ENCODE measurements around the gene MAPKAPK2. TPM values are rescaled to one million over a fixed set of nuclear protein-coding genes. Genes with fewer than 3 reads are reported as not detected.
A peak's percentile ranks its signal among the peaks of the same experiment; 100 is the strongest.

Gene MAPKAPK2
- total RNA-seq, 1 donor from 2014 or later: 51.1 TPM

DNA sequence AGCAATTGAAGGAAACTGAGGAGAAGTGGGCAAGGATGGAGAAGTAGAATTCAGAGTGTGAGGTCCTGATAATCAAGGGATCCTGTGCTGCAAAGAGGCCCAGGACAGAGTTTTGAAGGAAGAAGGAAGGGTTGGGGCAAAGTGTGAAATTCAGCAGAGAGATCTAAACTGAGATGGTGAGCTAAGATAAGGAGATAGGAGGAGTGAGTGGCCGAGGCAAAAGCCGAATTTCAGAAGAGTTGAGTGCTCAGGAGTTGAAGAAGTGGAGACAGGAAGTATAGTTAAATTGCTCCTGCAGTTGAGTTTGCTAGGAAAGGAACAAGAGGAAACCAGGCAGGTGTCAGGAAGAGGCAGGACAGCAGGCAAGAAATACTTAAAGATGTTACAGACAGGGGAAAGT is 16.4 kb upstream of the MAPKAPK2 start:
- DNase-seq (ENCODE audit: extremely low spot score in 2 of 2): no peak
- Histone ChIP-seq H3K9me3 (no peaks in the 10 kb centered on the region), H3K27me3 (no peaks in the 10 kb centered on the region), H3K36me3 (no peaks in the 10 kb centered on the region), H3K27ac (no peak overlapping the region), H3K4me1 (peaks cover 22% of the 10 kb centered on the region), H3K4me3 (no peak overlapping the region)
- intact Hi-C loops (cut with DNase I): no loop called here
- no peak for TF ChIP-seq POLR2AphosphoS5 (IDR thresholded peaks at IDR 0.05; ENCODE audit: insufficient read depth in 1 of 2, low read depth in 1 of 2)
- TF ChIP-seq, protein P1, sequence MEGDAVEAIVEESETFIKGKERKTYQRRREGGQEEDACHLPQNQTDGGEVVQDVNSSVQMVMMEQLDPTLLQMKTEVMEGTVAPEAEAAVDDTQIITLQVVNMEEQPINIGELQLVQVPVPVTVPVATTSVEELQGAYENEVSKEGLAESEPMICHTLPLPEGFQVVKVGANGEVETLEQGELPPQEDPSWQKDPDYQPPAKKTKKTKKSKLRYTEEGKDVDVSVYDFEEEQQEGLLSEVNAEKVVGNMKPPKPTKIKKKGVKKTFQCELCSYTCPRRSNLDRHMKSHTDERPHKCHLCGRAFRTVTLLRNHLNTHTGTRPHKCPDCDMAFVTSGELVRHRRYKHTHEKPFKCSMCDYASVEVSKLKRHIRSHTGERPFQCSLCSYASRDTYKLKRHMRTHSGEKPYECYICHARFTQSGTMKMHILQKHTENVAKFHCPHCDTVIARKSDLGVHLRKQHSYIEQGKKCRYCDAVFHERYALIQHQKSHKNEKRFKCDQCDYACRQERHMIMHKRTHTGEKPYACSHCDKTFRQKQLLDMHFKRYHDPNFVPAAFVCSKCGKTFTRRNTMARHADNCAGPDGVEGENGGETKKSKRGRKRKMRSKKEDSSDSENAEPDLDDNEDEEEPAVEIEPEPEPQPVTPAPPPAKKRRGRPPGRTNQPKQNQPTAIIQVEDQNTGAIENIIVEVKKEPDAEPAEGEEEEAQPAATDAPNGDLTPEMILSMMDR (IDR thresholded peaks at IDR 0.05): no peak
- no peak for TF ChIP-seq POLR2A (IDR thresholded peaks at IDR 0.05)

DNA sequence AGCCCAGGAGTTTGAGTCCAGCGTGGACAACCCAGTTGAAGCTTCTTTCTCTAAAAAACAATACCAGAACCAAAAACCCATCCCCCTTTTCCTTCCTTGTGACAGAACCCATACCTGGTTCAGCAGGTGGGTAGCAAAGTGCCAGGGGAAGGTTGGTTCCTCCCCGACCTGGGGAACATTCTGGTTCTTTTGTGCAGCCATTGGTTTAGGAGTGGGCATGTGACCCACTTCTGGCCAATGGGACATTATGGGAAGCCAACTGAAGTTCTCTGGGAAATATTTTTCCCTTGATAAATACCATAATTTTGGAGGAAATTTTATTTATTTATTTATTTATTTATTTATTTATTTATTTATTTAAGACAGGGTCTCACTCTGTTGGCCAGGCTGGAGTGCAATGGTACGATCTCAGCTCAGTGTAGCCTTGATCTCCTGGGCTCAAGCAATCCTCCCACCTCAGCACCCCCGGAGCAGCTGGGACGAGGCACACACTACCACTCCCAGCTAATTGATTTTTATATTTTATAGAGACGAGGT is 15.8 kb upstream of the MAPKAPK2 start:
- no peaks in the 10 kb centered on the region for H3K36me3 ChIP-seq
- no peaks in the 10 kb centered on the region for H3K27me3 ChIP-seq
- peaks cover 25% of the 10 kb centered on the region for H3K4me1 ChIP-seq
- no peak overlapping the region for H3K27ac ChIP-seq
- intact Hi-C loops (cut with DNase I): no loop called here
- no peaks in the 10 kb centered on the region for H3K9me3 ChIP-seq
- no peak for DNase-seq (ENCODE audit: extremely low spot score in 2 of 2)
- no peak overlapping the region for H3K4me3 ChIP-seq
- TF ChIP-seq POLR2AphosphoS5 (IDR thresholded peaks at IDR 0.05; ENCODE audit: insufficient read depth in 1 of 2, low read depth in 1 of 2) (no peak), POLR2A (IDR thresholded peaks at IDR 0.05) (no peak)
- TF ChIP-seq, protein P1 (IDR thresholded peaks at IDR 0.05): no peak

DNA sequence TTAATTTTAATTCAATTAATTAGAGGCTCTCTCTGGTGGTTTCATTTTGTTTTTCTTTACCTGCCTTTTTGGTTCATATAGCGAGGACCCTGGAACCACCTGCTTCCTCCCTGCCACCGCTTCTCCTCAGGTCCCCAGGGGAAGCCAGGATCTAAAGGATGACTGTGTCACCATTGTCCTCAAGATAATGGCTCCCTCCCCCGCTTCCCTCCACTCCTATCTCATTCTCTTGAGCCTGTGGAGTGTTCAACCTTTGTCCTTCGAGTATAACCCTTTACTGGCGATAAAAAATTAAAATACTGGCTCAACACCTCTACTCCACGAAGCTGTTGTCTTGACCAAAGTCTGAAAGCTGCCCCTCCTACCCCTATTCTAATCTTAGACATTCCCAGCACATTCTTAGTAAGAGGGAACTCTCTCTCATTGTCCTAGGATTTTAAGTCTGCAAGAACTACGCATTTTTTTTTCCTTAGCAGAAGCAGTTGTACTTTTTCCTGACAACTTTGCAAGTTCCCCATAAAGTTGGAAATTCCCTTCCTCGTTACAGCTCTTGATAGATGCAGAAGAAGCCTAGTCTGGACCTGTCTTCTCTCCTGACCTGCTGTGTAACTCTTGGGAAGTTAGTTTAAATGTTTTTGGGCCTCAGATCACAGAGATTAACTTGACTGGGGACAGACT is 12.6 kb upstream of the MAPKAPK2 start:
- DNase-seq (ENCODE audit: extremely low spot score in 2 of 2): no peak
- no peaks in the 10 kb centered on the region for H3K9me3 ChIP-seq
- H3K27ac ChIP-seq: peak overlapping the region; percentile 82
- H3K4me1 ChIP-seq: peaks cover 35% of the 10 kb centered on the region
- TF ChIP-seq POLR2A (IDR thresholded peaks at IDR 0.05): no peak
- TF ChIP-seq POLR2AphosphoS5 (IDR thresholded peaks at IDR 0.05; ENCODE audit: insufficient read depth in 1 of 2, low read depth in 1 of 2): no peak
- TF ChIP-seq, protein P1 (IDR thresholded peaks at IDR 0.05): no peak
- H3K4me3 ChIP-seq: no peak overlapping the region
- no peaks in the 10 kb centered on the region for H3K27me3 ChIP-seq
- H3K36me3 ChIP-seq: no peaks in the 10 kb centered on the region
- intact Hi-C loops (cut with DNase I): no loop called here

DNA sequence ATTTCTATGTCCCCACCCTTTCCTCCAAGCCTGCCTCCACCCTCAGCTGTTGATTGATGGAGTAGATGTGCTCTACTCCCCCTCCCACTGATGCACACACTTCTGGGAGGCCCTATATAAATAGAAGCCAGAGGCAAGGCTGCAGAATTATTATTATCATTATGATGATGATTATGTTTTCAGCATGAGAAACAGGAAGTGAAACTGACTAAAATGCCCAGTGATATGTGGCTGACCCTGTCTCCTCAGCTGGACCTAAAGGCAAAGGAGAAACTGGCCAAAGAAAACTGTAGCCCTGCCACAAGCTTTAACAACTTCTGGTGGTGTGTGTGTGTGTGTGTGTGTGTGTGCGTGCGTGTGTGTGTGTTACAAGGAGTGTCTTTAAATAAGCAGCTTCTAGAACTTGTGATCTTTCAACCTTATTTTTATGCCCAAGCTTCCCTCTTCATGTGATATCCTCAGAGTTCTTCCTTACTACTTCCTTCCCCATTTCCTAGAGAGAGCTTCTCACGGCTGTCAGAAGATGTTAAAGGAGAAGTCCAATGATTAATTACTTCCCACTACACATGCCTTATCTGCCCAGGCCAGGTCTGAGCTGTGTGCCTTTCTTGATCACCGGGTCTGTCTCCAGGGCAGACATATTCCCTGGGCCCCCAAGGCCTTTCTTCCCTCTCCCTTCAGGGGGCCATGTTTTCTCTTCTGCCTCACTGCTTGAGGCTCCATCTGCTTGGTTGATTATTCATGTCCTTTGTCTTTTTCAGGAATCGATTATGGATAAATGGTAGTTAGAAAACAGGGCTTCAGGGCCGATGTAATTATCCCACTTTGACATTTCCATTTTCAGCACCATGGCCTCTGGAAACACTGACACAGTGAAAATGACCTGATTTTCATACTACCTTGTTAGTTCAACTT is 11.6 kb upstream of the MAPKAPK2 start:
- intact Hi-C loops (cut with DNase I): no loop called here
- H3K36me3 ChIP-seq: no peaks in the 10 kb centered on the region
- H3K9me3 ChIP-seq: no peaks in the 10 kb centered on the region
- H3K27ac ChIP-seq: peak overlapping the region; percentile 82
- no peak overlapping the region for H3K4me3 ChIP-seq
- peaks cover 35% of the 10 kb centered on the region for H3K4me1 ChIP-seq
- no peak for DNase-seq (ENCODE audit: extremely low spot score in 2 of 2)
- TF ChIP-seq, protein P1 (IDR thresholded peaks at IDR 0.05): no peak
- TF ChIP-seq POLR2AphosphoS5 (IDR thresholded peaks at IDR 0.05; ENCODE audit: insufficient read depth in 1 of 2, low read depth in 1 of 2): no peak
- TF ChIP-seq POLR2A (IDR thresholded peaks at IDR 0.05): no peak
- no peaks in the 10 kb centered on the region for H3K27me3 ChIP-seq
